Stimulated activated CD8-positive, alpha-beta memory T cell treated with anti-CD3 and anti-CD28 coated beads, Interleukin-4, amount 100 ng/mL, for 24 hours (primary cell): Measurements from ENCODE around the gene NUDT2.
"Not testable (repeated sequence)": the region's sequence is repeated elsewhere in the genome, so short reads cannot be mapped to it uniquely, and the experiment has no call there.

ENCODE experiments used
- DNase-seq: peaks from one replicate; pipeline ENCODE4 v3.0.0-alpha.2; 2020; ENCODE audit warnings: low read depth

Gene NUDT2

DNA sequence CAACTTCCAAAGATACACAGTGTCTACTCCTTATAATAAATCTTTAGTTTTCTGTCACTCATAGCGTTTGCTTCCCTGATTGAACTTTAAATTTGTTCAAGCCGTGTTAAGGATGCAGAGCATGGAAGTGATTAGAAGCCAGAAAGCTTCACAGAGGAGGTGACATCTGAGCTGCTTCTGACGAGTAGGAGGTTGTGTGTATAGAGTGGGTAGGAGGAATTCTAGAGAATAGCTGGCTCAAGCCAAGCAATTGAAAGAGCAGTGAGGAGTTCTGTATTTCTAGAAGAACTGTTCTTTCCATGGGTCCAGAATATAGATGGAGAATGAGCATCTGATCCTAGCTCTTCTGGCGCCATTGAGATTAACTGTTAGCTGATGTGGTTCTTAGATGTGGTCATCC lies 6.0 kb downstream of the NUDT2 start:
- DNase-seq: no peak

DNA sequence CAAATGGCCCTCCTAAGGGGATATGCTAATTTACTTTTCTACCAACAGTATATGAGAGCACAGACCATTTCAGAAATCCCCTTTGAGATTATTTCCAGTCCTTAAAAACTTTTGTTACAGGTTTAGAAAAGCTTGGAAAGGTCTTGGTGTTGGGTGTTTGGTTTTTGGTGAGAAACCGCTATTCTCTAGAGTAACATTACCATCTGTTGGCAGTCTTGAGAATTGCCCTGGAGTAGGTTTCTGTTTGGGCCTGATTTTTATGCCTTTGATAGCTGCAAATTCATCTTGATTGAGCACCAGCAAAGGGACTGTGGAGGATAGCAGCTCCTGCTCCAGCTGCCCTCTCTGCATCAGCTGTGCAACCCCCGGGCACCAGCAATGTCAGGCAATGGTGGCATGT lies 8.0 kb downstream of the NUDT2 start:
- DNase-seq: no peak

DNA sequence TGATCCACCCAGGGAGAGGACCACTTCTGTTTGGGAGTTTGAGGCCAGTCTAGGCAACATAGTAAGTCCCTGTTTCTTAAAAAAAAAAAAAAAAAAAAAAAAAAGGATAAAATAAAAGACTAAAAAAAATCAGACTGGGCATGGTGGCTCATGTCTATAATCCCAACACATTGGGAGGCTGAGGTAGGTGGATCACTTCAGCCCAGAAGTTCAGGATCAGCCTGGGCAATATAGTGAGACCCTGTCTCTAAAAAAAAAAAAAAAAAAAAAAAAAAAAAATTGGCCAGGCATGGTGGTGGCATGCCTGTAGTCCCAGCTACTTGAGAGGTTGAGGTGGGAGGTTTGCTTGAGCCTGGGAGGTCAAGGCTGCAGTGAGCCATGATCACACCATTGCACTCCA lies 8.7 kb downstream of the NUDT2 start:
- not testable (repeated sequence) for DNase-seq

DNA sequence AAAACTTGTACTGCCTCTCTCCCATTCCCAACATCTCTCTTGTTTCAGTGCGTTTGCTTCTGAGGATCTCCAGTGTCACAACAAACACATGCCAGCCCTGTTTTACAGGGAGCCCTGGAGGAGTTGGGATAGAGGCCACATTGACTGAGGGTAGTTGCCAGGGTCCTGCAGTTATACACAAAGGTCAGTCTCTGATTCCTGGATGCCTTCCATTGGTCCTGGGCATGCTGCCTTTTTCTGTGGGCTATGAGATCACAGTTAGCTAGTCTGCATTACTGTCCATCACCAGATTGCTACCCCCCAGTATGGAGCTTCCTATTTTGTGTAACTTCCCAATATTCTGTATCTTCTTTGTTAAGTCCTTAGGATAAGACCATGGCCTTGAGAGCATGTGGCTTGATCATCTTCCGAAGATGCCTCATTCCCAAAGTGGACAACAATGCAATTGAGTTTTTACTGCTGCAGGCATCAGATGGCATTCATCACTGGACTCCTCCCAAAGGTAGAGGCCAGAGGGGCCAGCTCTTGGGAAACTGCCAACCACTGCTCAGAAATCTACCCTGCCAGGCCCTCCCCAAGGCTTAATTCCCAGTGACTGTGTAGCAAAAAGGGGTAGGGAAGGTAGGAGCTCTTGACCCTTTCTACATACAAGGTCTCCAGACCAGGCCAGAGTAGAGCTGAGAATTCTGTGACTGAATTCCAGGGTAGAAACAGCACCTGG lies 9.5 kb downstream of the NUDT2 start:
- no peak for DNase-seq

DNA sequence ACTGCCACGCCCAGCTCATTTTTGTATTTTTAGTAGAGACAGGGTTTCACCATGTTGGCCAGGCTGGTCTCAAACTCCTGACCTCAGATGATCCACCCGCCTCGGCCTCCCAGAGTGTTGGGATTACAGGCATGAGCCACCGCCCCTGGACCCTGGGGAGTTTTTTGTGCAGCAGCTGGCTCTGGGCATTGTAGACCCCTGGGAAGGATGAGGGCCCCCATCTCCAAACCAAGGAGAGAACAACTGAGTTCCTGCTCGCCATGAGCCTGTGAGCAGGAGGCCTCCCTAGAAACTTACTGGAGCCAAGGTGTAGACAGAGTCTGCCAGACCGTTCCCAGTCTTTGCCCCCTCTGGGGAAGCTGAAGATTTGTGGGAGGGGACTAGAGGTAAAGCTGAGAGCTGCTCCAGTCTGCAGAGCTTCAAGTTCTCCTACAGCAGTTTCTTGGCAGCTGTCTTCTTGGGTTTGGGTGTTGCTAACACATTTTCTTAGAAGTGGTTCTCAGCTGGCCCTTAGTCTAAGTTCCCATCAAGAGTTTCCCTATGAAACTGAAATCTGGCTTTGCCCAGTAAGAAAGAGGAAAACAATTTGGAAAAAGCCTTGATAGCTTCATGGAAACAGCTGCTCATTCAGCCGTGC lies 12.4 kb downstream of the NUDT2 start:
- no peak for DNase-seq

DNA sequence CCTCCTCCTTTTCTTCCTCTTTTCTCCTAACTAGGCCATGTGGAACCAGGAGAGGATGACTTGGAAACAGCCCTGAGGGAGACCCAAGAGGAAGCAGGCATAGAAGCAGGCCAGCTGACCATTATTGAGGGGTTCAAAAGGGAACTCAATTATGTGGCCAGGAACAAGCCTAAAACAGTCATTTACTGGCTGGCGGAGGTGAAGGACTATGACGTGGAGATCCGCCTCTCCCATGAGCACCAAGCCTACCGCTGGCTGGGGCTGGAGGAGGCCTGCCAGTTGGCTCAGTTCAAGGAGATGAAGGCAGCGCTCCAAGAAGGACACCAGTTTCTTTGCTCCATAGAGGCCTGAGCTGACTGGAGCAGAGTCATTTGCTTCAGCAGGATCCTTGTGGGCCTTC lies 13.7 kb downstream of the NUDT2 start:
- DNase-seq: no peak

DNA sequence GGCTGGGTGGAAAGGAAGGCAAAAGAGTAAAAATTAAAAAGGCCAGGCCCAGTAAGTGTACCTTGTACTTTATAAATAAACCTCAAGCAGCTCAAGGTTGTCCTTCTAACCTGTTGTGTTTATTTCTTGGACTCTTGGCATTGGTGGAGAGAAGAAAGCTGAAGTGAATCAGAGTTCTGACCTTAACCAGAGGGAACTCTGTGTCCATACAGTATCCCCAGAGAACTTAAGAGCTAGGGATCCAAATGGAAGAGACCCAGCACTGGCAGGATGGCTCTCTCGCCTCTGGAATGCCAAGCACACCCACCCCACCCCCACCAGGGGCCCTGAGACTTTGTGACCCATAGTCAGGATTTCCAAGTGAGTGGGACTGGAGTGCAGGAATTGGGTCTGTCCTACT lies 14.2 kb downstream of the NUDT2 start:
- no peak for DNase-seq

DNA sequence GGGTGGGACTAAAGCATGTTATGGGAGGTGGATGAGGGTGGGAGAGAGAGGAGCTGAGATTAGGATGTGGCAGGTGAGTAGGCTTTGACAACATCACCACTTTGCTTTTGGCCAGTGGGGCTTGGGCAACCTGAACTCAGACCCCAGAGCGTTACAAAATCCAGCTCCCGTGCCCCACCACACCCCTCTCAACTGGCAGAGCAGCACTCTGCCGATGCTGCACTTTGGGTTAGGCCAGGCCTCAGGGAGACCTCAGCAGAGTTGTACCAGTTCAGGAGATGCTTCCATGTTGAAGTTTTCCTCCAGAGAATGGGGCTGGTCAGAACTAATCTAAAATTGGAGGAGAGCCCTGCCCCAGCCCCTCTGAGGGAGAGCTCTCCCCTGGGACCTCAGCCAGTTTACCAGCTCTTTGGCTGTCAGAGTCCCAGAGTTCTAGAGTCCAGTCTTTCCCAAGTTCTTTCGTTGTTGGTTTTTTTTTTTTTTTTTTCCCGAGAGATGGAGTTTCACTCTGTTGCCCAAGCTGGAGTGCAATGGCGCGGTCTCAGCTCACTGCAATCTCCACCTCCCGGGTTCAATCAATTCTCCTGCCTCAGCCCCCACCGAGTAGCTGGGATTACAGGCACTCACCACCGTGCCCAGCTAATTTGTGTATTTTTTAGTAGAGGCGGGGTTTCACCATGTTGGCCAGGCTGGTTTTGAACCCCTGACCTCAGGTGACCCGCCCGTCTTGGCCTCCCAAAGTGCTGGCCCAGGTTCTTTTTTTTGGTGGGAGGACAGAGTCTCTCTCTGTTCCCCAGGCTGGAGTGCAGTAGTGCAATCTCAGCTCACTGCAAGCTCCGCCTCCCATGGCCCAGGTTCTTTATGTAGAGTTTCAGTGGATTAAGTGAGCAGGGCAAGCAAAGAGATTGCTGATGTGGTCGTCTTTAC lies 17.8 kb downstream of the NUDT2 start:
- no peak for DNase-seq

DNA sequence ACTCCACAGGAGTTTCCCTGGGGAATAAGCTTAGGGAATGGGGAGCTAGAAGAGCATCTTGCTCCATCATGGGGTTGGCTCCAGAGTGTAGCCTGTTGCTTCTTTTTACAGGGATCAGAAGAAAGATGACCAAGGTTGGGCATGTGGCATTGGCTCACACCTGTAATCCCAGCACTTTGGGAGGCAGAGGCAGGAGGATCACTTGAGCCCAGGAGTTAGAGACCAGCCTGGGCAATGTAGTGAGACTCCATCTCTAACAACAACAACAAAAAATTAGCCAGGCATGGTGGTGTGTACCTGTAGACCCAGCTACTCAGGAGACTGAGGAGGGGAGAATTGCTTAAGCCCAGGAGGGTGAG lies 18.4 kb downstream of the NUDT2 start:
- DNase-seq: no peak

DNA sequence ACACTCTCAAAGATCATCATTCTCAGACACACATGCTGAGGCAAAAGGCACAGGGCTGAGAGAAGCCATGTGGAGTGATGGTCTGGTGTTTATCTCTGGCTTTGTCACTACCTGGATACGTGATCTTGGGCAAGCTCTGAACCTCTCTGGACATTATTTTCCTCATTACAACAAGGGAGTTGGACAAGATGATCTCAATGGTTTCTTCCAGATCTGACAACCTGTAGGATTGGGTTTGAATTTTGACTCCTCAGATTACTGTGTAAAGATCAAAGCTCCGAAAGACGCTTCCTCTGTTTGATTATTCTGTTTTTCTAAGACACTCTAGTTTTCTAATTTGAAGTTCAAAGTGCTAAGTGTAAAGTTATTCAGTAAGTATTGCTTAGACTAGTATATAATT lies 20.0 kb downstream of the NUDT2 start:
- no peak for DNase-seq

DNA sequence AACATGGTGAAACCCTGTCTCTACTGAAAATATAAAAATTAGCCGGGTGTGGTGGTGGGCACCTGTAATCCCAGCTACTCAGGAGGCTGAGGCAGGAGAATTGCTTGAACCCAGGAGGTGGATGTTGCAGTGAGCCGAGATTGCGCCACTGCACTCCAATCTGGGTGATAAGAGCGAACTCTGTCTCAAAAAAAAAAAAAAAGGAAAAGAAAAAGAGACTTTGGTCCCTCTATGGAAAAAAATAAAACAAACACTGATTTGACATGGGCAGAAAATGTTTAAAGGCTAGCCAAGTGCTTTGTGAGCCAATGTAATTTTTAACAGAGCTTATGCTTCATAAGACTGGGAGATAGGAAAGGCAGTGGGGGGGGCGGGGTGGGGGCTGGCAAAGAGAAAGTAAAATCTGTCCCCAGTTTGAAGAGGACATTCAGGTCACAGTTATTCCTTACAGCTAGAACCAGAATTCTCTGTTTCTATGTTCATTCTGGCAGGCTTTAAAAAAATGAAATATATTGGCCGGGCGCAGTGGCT lies 22.8 kb downstream of the NUDT2 start:
- not testable (repeated sequence) for DNase-seq

DNA sequence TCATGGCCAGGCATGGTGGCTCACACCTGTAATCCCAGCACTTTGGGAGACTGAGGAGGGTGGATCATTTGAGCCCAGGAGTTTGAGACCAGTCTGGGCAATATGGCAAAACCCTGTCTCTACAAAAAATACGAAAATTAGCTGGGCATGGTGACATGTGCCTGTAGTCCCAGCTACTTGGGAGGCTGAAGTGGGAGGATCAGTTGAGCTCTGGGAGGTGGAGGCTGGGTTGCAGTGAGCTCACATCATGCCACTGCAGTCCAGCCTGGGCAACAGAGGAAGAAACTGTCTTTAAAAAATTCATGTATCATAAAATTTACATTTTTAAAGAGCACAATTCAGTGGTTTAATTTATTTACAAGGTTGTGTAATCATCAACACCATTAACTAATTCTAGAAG lies 23.6 kb downstream of the NUDT2 start:
- DNase-seq: not testable (repeated sequence)

DNA sequence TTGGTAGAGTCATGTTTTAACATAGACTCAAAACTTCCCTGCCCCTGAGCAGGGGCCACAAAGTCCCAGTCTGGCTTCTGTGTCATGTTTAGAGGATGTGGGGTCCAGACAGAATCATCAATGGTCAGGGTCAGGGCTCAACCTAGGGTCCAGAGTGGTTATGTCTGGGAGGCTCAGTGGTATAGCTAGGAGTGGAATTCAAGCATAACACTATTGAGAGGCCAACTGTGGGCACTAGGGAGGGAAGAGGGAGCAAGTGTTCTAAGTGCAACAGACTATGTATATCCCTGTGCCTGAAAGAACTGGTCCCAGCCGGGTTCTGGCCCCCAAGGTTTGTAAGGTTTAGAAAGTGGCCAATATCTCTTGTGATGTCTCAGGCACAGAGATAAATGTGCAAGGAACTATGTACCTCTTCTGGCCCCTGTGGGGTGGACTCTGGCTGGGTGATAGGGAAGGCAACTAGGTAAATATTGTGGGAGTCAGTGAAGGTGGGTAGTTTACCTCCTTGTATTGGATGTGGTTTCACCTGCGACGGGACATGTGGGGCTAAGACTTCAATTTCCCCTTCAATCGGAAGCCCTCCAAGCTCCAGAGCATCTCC lies 33.3 kb downstream of the NUDT2 start:
- no peak for DNase-seq

DNA sequence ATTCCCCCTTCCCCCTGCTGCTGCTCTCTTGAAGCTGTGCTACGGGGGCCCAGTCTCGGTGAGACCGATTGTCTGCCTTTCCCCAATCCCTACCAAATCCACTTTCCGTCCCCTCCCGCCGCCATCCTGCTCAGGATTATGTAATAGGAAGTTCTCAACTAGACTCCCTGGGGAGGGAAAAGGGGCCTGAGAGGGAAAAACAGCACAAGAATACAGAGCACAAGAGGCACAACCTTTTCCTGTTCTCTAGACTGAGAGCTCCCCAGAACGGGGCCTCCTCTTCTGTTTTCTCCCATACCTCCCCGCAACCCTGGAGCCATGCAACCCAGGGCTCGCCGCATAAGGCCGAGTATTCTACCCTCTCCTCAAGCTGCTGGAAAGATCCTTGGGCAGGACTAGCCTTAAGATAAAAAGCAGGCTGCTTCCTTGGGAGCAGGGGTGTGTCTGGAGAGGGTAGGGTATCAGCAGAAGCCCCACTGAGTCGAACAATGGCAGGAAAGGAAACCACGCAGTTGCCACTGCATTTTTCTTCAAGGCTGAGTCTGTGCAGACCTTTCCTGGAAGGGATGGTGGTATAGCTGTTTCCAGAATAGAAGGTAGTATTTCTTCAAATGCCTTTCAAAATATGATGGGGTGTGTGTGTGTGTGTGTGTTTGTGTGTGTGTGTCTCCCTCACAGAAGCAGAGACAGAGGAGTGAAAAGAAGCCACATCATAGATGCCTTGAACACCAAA lies 34.4 kb downstream of the NUDT2 start:
- no peak for DNase-seq

DNA sequence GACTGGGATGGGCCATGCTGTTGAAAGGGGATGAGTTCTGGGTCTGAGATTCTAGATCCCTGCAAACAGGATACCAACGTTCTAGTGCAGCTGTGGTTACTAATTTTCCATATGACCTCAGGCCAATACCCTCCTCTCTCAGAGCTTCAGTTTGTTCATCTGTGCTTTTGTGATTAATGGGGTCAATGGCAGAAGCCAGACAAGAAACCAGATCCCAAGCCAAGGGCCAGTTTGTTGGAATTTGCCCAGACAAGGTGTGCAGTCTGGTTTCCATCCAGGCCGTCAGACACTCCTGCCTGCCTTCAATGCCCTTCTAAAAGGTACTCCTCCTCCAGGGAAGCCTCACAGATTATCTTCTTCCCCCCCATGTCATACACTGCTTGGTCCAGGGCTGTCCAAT lies 35.9 kb downstream of the NUDT2 start:
- DNase-seq: no peak

DNA sequence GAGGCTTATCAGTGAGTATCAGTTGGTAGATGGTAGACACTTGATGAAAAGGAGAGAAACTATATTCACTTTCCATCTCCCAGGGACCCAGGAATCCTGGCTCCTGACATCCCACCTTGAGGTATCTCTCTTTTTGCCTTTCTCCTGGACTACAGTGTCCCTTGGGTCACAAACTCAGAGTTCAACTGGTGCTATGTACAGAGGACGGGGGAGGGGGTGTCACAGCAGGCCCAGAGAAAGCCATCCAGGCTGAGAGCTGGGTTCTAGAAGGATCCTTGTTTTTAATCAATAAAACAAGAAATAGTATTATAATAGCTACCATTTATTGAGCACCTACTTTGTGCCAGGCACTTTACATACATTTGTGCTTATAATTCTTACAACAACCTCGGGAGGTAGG lies 37.0 kb downstream of the NUDT2 start:
- DNase-seq: no peak

DNA sequence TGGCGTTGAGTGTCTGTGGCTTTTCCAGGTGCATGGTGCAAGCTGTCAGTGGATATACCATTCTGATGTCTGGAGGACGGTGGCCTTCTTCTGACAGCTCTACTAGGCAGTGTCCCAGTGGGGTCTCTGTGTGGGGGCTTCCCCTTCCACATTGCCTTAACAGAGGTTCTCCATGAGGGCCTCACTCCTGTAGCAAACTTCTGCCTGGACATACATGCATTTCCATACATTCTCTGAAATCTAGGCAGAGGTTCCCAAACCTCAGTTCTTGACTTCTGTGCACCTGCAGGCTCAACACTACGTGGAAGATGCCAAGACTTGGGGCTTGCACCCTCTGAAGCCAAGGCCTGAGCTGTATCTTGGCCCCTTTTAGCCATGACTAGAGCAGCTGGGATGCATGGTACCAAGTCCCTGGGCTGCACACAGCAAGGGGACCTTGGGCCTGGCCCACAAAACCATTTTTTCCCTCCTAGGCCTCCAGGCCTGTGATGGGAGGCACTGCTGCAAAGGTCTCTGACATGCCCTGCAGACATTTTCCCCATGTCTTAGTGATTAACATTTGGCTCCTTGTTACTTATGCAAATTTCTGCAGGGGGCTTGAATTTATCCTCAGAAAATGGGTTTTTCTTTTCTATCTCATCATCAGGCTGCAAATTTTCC lies 38.5 kb downstream of the NUDT2 start:
- DNase-seq: not testable (repeated sequence)

DNA sequence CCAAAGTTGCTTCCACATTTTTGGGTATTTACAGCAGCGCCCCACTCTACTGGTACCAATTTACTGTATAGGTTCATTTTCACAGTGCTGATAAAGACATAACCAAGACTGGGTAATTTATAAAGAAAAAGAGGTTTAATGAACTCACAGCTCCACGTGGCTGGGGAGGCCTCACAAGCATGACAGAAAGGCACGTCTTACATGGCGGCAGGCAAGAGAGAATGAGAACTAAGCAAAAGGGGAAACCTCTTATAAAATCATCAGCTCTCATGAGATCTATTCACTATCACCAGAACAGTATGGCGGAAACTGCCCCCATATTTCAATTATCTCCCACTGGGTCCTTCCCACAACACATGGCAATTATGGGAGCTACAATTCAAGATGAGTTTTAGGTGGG lies 39.4 kb downstream of the NUDT2 start:
- not testable (repeated sequence) for DNase-seq

DNA sequence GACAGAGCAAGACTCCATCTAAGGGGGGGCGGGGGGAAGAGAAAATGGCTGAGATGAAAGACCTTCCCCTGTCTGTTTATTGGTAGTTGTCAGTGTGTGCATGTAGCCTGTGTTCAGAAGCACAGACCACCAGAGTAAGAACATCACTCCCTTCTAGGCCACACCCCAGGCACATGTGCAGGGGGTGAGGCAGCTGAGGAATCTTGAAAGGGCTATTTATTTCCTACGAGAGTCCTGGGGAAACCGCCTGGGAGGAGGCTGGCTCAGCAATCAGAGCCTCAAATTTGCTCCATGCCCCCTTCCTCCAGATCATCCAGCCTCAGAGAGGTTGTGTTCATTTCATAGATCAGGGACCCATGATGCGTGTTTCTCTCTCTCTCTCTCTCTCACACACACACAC lies 40.3 kb downstream of the NUDT2 start:
- DNase-seq: no peak

DNA sequence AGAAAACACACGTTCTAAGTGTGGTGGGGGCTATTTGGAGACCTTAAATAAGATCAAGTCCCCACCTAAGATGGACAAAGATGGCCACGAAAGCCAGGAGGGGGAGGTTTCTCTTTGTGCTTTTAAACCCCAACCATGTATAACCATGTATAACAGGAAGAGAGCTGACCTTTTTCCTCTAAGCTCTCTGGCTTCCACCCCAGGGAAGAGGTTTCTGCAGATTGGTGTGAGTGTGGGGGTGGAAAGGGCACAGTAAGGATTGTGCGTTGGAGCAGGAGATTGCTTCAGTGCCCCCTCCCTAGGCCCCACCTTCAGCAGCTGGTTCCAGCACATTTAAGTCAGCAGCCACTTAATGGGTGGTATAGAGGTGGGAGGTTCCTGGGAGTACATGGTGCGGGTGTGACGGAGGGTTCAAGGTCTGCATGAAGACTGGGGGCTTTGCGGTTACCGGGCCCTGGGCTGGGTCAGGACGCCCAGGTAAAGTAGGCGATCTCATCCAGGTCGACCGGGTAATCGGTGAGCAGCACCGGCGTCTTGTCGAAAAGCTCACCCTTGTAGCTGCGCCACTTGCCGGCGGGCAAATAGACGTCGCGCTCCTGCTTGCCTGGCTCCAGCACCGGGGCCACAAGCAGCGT lies 41.1 kb downstream of the NUDT2 start:
- no peak for DNase-seq
